Activated naive CD4-positive, alpha-beta T cell treated with anti-CD3 and anti-CD28 coated beads, Interleukin-2, amount 50 U/mL, for 16 hours (primary cell): ENCODE measurements around the gene PIK3R5.

Source experiments
- DNase-seq: peaks from one replicate; pipeline ENCODE4 v3.0.0-alpha.2; 2020

PIK3R5 gene

DNA sequence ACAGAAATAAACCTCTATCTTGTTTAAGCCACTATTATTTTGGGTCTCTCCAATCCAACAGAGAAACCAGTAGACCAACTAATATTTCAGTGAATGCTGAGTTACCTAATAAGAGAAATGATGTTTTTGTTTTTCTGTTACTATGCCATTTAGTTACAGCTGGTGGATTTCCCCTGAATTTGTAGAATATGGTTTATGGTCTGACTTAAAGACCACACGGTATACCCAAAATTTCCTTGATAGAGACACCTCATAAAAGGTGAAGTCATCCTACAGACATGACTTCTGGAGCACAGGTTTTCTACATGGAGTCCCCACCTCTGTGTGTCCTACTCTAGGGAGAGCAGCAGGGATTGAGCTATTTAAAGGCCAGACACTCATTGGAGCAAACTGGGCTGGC is 13.3 kb downstream of the PIK3R5 start:
- DNase-seq, result no peak

DNA sequence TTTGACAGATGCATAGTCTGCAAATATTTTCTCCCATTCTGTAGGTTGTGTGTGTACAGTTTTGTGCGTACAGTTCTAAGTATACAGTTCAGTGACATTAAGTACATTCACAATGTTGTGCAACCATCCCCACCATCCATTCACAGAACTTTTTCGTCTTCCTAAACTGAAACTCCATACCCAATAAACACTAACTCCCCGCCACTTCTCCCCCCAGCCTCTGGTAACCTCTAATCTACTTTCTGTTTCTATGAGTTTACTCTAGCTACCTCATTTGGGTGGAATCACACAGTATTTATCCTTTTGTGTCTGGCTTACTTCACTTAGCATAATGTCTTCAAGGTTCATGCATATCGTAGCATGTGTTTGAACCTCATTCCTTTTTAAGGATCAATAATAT is 14.3 kb downstream of the PIK3R5 start:
- no peak for DNase-seq

DNA sequence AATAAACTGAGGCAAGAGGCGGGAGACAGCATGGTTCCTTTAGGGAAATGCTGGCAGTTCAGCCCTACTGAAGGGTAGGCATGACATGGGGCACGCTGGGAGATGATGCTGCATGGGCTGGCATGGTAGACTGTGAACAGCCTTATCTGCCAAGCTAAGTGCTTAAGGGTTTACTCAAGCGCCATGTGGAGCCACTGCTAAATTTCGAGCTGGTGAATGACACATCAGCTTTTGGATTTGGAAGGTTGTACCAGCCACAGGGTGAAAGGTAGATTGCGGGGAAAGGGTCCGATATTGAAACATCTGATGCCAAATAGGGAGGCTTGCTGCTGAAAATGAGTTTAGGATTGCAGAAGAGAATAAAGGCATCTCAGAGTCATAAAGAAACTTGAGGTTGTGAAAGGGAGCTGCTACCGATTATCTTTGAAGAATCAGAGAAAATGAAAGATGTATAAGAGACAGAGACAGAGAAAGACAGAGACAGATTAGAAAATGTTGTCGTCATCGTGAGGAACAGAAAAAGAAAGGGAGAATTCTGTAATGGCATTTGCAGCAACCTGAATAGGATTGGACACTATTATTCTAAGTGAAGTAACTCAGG is 16.3 kb downstream of the PIK3R5 start:
- DNase-seq, result peak; percentile 40

DNA sequence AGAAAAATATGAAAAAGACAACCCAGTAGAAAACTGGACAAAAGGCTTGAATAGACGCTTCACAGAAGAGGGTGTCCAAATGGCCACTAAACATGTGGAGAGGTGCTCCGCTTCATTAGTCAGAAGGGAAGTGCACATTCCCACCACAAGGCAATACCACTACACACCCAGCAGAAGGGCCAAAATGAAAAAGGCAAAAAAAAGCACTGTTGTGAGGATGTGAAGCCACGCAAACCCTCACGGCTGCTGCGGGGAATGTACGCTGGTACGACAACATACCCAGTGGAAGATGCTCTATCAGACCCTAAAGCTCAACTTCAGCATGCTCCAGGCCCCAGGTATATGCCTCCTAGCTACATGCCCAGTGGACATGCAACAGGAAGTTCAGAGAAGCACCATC is 17.0 kb downstream of the PIK3R5 start:
- no peak for DNase-seq

DNA sequence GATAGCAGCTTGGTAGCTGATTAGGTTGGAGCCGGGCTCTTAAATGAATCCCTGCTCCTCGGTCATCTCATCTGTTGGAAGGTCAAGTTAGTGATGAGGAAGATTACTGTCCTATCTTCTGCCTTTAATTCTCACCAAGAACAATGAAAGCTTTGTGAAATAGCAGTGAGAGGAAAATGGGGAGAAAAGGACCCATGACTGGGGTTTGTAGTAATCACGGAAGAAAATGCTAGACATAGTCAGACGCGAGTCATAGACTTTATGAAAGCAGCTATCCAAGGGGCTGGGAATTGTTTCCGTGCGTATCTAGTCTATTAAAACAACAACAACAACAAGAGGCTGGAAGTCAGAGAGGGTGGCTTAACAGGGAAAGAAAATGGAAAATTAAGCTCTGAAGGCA is 18.3 kb downstream of the PIK3R5 start:
- DNase-seq, result no peak

DNA sequence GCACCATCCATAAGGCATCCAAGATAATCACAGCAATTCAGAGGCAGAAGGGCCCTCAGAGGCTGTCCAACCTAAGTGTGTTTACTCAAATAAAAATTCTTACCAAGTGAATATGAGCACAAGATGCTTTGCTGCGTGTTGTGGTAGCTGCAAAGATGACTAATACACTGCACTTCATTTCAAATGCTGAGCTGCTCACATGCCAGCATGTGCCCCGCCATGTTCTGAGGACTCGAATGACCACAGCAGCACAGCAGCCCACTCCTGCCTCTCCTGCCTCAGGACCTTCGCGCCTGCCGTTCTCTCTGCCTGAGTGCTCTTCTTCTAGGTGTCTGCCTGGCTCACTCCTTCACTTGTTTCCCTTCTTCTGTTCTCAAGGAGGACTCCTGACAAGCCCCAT is 19.0 kb downstream of the PIK3R5 start:
- no peak for DNase-seq

DNA sequence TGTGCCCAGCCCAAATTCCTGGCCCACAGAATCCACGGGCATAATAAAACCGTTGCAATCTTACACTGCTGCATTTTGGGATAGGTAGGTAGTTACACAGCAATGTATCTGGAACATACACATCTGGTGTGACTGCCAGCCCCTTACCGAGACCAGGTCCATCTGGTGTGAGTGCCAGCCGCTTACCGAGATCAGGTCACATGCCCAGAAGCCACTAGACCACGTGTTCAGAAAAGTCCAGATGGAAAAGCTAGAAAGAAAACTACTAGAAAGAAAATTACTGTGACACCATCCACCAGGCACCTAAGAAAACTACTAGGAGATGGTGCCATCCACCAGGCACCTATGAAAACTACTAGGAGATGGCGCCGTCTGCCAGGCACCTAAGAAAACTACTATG is 19.4 kb downstream of the PIK3R5 start:
- DNase-seq, result no peak

DNA sequence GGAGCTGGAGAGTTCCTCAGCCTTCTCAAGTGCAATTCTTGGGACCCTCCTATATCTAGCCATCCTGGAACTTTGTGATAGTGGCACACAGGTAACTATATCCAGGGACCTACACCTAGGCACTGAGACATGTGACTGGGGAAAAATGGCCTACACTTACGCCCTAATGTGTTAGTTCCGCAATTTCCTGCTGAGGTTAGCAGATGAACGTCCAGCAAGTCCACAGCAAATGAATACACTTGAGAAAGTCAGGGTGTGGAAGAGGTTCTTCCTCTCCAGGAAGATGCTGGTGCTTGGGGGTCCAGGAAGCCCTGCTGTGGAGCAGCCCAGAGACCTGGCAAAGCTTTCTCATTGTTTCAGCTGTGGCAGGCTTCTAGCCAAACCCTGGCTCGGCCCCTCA is 20.8 kb downstream of the PIK3R5 start:
- no peak for DNase-seq

DNA sequence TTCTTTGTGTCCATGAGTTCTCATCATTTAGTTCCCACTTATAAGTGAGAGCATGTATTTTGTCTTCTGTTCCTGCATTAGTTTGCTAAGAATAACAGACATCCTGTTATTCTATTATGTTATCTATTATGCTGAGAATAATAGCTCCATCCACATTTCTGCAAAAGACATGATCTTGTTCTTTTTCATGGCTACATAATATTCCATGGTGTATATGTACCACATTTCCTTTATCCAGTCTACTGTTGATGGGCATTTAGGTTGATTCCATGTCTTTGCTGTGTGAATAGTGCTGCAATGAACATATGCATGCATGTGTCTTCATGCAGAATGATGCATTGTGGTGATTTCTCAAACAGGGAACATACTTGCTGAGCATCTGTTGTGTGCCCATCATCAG is 21.4 kb downstream of the PIK3R5 start:
- DNase-seq, result no peak

DNA sequence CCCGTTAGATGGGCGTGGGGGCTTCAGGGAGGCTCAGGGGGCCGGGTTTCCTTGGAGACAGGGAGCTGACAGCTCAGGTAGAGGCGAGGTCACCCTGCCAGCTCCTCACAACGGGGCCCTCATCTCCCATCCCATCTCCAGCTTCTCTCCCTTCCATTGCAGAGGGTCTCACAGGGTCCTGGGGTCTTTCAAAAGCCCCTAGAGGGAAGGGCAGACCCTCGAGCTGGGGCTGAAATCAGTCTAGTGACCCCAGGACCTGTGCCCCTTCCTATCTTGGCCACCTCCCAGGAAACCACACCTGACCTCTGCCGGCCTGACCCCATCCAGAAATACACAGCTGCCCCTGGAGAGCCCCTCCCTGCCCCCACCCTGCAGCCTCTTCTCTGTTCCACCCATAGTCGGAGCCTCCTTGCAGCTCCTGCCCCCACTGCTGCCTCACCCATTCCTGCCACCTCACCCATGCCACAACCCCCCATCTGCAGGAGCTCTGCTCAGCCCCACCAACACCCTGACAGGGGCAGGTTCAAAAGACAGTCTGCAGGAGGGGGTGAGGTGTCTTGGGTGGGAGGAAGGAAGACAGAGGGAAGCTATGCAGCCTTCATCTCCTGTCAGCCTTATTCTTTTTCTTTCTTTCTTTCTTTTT is 23.4 kb downstream of the PIK3R5 start:
- no peak for DNase-seq

DNA sequence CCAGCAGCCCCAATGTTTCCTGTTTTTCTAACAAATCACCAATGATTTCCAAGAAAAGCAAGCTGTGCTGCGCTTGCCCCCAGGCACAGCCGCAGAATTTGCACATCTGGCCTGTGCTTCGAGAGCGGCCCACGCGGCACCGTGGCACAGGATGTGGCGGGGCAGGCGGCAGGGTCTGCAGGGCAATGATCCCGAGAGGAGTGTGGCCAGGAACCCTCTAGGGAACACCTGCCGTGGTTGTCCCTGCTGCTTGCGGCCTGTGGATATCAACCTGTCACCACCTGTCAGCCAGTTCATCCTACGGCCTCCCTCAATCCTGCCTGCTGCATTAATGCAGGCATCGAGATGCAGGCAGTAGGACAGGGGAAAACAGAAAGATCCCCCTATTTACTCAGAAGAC is 24.0 kb downstream of the PIK3R5 start:
- DNase-seq, result peak; percentile 58

DNA sequence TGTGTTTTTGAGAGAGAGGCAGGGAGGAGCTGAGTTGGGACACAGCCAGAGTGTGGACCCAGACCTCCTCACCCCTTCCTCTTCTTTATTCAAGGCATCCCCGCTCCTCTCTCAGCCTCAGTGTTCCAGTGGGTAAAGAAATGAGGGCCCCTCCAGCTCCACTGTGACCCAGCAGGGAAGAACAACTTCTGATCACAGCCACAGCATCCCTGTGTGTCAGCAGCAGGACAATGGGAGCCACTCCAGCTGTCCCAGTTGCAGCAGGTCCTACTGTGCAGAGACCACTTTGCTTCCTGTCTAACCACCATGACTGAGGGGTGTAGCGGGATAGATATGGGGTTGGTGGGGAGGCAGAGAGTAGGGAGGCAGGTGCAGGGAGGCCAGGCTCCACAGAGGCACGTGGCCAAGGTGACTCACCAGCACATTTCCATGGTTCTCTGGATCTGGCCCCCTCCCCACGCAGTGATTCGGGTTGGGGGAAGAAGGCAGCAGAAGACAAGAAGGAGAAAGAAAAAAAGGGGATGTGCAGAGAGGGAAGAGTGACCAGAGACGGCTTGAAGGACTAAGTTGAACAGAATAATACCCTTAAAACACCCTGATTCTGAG is 24.5 kb downstream of the PIK3R5 start:
- peak; percentile 46 for DNase-seq

DNA sequence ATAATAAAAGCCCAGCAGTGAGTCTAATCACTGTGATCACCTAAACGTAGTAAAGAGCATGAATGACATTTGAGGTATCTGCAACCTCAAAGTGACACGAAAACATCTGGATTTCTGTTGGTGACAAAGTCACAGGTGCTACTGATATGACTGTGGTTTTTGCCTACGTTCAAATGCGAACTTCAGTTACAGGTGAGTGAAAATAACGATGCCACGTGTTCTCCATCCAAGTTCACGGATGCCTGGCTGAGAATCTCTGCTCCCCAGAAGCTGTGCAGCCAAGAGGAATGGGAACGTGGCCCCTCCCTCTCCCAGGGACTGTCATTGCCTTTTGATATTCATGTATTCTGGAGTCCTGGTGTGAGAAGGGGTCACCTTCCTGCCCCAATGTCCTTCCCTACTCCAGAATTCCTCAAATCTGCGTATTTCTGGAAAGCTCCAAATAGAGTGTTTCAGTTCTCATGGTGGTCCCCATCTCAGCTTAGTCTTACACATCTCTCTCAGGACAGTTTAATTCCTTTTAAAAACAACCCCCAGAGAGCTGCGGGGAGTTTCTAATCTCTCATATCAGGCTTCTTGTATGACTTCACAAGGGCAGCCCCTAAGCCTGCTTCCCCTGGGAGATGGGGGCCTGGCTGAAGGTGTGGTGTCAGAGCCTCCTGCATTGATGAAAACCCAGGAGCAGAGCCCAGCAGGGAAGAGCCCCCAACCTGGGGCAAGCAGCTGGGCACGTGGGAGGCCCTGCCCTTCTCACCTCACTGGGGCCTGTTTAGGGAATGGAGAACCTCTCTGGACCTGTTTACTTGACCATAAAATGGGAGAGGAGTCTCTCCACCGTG is 25.8 kb downstream of the PIK3R5 start:
- peak; percentile 45 for DNase-seq

DNA sequence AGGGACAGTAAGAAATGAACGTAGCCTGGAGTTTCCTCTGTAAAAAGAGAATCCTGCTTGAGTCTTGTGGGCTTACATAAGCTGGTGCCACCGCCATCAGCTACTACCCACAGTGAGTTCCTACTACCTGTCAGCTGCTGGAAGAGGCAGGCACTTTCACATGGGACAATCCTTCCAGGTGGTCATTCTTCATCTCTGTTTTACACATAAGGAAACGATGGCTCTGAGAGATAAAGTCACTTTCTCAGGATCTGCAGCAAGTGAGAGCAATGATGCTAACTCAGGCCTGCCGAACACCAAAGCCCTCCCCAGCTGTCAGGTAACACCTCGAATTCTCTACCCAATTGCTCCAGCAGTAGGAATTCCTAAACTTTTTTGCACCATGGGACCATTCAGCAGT is 26.6 kb downstream of the PIK3R5 start:
- DNase-seq, result no peak

DNA sequence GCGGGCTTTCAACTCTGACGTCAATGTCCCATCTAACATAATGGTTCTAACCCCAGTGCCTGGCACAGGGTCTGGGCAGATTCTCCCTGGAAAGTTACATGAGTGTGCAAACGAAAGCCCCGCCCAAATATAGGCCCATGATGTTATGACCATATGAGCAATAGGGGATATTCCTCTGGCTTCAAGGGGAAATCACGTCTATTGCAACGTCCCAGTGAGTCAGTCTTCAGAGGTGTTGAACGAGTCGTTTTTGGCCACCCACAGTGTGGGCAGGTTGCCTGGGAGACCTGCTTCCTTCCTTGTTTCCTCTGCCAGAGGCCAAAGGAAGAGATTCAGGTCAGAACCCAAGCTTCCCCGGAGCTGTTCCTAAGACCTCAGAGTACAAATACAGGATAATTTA is 30.3 kb downstream of the PIK3R5 start:
- peak; percentile 59 for DNase-seq

DNA sequence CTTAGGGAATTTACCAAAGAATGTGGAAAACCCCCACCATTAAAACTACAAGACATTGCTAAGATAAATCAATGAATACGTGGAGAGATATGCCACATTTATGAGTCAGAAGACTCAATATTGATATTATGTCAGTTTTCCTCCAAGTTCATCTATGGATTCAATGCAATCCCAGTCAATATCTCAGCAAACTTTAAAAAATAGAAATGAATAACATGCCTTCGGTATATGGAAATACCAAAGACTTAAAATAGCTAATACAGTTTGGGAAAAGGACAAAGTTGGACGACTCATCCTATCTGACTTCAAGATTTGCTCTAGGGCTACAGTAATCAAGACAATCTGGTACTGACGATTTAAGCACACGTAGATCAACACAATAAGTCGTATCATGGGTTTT is 31.2 kb downstream of the PIK3R5 start:
- no peak for DNase-seq

DNA sequence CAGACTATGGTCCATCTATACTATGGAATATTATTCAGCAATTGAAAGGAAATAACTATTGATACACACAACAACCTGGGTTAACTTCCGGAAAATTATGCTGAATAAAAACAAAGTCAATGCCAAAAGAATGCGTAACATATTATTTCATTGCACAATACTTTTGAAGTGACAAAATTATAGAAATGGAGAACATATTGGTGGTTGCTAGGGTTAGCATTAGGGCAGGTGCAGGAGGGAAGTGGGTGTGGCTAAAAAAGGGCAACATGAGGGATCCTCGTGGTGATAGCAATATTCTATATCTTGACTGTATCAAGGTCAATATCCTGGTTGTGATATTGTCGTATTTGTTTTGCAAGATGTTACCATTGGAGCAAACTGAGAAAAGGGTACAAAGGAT is 34.9 kb downstream of the PIK3R5 start:
- DNase-seq, result no peak

DNA sequence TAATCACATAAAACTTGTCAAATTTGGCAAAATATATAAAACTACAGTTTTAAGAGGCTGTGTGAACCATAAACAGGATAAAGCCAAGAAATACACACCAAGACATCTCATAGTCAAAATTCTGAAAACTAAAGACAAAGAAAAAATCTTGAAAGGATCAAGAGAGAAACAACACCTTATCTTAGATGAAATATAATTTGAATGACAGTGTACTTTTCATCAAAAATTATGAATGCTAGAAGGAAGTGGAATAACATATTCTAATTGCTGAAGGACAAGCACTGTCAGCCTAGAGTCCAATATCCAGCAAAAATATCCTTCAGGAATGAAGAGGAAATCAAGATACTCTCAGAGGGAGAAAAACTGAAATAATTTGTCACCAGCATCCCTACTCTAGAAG is 37.2 kb downstream of the PIK3R5 start:
- no peak for DNase-seq

DNA sequence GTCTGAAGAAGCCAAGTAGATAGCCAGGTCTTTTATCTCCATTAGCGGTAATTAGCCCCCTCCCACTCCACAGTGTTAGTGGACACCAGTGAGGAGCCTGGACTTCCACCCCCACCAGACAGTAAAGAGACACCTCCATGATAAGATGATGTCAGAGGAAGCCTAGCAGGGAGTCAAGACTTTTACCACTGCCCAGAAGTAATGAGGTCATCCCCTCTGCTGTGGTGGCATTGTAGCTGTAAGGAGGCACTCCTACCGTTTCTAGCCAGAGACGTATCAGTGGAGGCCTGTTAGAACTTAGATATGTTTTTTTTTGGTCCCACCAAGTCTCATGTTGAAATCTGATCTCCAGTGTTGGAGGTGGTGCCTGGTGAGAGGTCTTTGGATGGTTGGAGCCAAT is 38.1 kb downstream of the PIK3R5 start:
- no peak for DNase-seq

DNA sequence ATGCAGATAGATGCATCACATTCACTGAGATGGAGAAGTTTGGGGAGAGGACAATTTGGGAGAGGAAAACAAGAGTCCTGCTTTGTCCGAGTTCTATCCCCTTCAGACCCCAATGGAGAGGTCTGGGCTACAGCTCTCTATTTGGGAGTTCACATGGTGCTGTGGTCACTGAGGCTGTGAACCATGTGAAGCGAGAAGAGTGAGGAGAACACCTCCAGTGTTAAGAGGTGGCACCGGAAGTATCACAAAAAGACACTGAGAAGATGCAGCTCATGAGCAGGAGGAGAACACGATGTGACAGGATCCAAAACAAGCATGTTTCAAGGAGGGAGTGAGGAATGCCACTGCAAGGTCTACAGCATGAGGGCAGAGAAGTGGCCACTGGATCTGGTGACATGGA is 39.7 kb downstream of the PIK3R5 start:
- DNase-seq, result no peak

DNA sequence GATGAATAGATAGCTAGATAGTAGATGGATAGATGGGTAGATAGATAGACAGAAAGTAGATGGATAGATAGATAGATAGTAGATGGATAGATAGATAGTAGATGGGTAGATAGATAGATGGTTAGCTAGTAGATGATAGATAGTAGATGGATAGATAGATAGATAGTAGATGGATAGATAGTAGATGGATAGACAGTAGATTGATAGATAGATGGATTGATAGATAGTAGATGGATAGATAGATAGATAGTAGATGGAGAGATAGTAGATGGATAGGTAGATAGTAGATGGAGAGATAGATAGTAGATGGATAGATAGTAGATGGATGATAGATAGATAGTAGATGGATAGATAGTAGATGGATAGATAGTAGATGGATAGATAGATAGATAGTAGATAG is 40.4 kb downstream of the PIK3R5 start:
- no peak for DNase-seq

DNA sequence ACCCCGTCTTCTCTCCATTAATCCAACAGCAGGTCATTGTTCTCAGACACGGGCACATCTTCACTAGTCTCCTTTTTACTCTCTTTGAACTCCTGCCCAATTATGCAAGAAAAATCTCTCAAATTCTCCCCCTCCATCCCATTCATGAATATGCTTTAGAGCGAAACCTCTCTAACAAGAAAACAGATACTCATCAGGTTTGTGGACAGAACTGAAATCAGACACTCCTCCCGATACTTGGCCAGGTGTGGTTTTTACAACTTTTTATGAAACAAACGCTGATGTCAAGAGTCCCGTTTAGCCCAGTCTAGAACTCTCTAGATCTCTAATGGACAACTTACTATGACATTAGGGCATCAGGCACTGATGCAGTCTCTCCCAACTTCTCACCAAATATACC is 40.9 kb downstream of the PIK3R5 start:
- DNase-seq, result no peak

DNA sequence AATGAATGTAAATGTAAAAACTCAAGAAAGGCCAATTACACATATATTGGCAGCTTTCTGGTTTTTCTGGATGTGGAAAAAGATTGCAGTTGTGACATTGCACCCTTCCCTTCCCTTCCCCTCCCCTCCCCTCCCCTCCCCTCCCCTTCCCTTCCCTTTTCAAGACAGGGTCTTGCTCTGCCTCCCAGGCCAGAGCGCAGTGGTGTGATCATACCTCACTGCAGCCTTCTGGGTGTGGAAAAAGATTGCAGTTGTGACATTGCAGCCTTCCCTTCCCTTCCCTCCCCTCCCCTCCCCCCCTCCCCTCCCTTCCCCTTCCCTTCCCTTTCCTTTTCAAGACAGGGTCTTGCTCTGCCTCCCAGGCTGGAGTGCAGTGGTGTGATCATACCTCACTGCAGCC is 41.7 kb downstream of the PIK3R5 start:
- DNase-seq, result no peak

DNA sequence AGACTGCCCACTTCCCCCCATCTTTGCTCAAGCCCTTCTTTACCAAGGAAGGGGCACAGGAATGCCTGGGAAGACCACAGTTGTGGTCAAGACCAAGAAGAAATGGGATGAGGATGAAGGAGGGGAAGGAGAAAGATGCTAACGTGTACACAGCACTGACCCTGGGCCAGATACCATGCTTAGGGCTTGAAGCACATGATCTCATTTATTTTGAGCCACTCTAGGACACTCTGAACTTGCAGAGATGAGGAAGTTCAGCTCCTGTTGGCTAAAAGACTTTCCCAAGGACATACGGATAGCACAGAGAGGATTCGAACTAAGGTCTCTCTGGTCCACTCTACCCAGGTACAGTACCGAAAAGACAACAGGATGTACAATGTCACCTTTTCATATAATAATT is 42.6 kb downstream of the PIK3R5 start:
- DNase-seq, result no peak
